Neuronal stem cell (in vitro differentiated cells): ENCODE results near the gene PTPDC1. TPM values are rescaled to one million over a fixed set of nuclear protein-coding genes. Genes with fewer than 3 reads are reported as not detected.
A peak's percentile ranks its signal among the peaks of the same experiment; 100 is the strongest.

Source experiments
- DNase-seq: peaks from one replicate; pipeline ENCODE4 v3.0.0-alpha.2; 2013; ENCODE audit warnings: low spot score
- H2AFZ ChIP-seq: one replicate; pipeline ENCODE4 v1.6.1; 2013; ENCODE audit warnings: mild to moderate bottlenecking, low read length, inconsistent platforms
- H2AK5ac ChIP-seq: 2 replicates; pipeline ENCODE4 v1.6.1; 2013; ENCODE audit warnings: low read depth, mild to moderate bottlenecking, inconsistent platforms, low read length, moderate library complexity, mixed read lengths
- H2BK120ac ChIP-seq: 2 replicates; pipeline ENCODE4 v1.6.1; 2013; ENCODE audit warnings: low read depth, mild to moderate bottlenecking, inconsistent platforms, low read length, moderate library complexity, mixed read lengths
- H2BK12ac ChIP-seq: one replicate; pipeline ENCODE4 v1.6.1; 2013; ENCODE audit warnings: low read length, inconsistent platforms
- H2BK15ac ChIP-seq: 2 replicates; pipeline ENCODE4 v1.6.1; 2013; ENCODE audit warnings: mild to moderate bottlenecking, low read length, inconsistent platforms, mixed read lengths
- H2BK5ac ChIP-seq: one replicate; pipeline ENCODE4 v1.6.1; 2013; ENCODE audit warnings: inconsistent platforms, mild to moderate bottlenecking, low read length, moderate library complexity
- H3K14ac ChIP-seq: one replicate; pipeline ENCODE4 v1.6.1; 2013; ENCODE audit warnings: low read length, inconsistent platforms
- H3K18ac ChIP-seq: 2 replicates; pipeline ENCODE4 v1.6.1; 2013; ENCODE audit warnings: low read length, inconsistent platforms
- H3K23ac ChIP-seq: 2 replicates; pipeline ENCODE4 v1.6.1; 2013; ENCODE audit warnings: low read depth, mild to moderate bottlenecking, mixed read lengths, low read length, inconsistent platforms; ENCODE audit not compliant: poor library complexity
- H3K27ac ChIP-seq: replicated peaks from 3 replicates; pipeline ENCODE4 v1.5.1; 2013; ENCODE audit warnings: low read length, inconsistent platforms
- H3K27me3 ChIP-seq, 3 experiments: 2 replicates each; pipeline ENCODE4 v1.6.1; 2013; ENCODE audit warnings: low read length in 3 of 3, mild to moderate bottlenecking in 2 of 3, inconsistent platforms in 1 of 3, low read depth in 1 of 3, mixed read lengths in 1 of 3, moderate library complexity in 1 of 3; ENCODE audit not compliant: control insufficient read depth in 3 of 3, insufficient read depth in 3 of 3
- H3K36me3 ChIP-seq, 2 donors: replicated peaks in 1 of 2; 2 replicates each; pipeline ENCODE4 v1.6.1; 2013; ENCODE audit warnings: low read length in 2 of 2; ENCODE audit not compliant: control insufficient read depth in 2 of 2, insufficient read depth in 2 of 2
- H3K4ac ChIP-seq: 2 replicates; pipeline ENCODE4 v1.6.1; 2013; ENCODE audit warnings: inconsistent platforms, mild to moderate bottlenecking, low read length, moderate library complexity
- H3K4me1 ChIP-seq, 2 donors: 1 replicate in 1 of 2; 2 replicates in 1 of 2; pipeline ENCODE4 v1.6.1; 2013; ENCODE audit warnings: low read length in 2 of 2, low read depth in 1 of 2; ENCODE audit not compliant: control insufficient read depth in 2 of 2, insufficient read depth in 1 of 2
- H3K4me2 ChIP-seq: one replicate; pipeline ENCODE4 v1.6.1; 2013; ENCODE audit warnings: mild to moderate bottlenecking, low read length, inconsistent platforms; ENCODE audit not compliant: insufficient read depth, poor library complexity, severe bottlenecking
- H3K4me3 ChIP-seq, 2 donors: 2 replicates each; pipeline ENCODE4 v1.5.1; 2013; ENCODE audit warnings: low read length in 2 of 2, mild to moderate bottlenecking in 2 of 2, inconsistent platforms in 1 of 2, moderate library complexity in 1 of 2
- H3K79me1 ChIP-seq: one replicate; pipeline ENCODE4 v1.6.1; 2013; ENCODE audit warnings: low read depth, mild to moderate bottlenecking, inconsistent platforms, low read length, moderate library complexity
- H3K9ac ChIP-seq: one replicate; pipeline ENCODE4 v1.6.1; 2013; ENCODE audit warnings: mild to moderate bottlenecking, low read depth, low read length, inconsistent platforms; ENCODE audit not compliant: poor library complexity
- H3K9me3 ChIP-seq, 2 donors: replicated peaks in 1 of 2; 2 replicates each; pipeline versions ENCODE3 to v1.6.1; 2013; ENCODE audit warnings: low read length in 2 of 2, mild to moderate bottlenecking in 2 of 2, inconsistent platforms in 1 of 2, low read depth in 1 of 2, mixed read lengths in 1 of 2, moderate library complexity in 1 of 2; ENCODE audit not compliant: control insufficient read depth in 2 of 2, insufficient read depth in 1 of 2
- H4K8ac ChIP-seq: one replicate; pipeline ENCODE4 v1.6.1; 2013; ENCODE audit warnings: low read depth, mild to moderate bottlenecking, inconsistent platforms, low read length, moderate library complexity
- H4K91ac ChIP-seq: one replicate; pipeline ENCODE4 v1.6.1; 2013; ENCODE audit warnings: low read length, low read depth, mild to moderate bottlenecking, inconsistent platforms; ENCODE audit not compliant: poor library complexity
- WGBS, 2 donors: extraction: QIAGEN DNeasy Blood & Tissue Kit; methylation state at CpG; one replicate each; pipeline ENCODE4 v1.1.7; 2013; ENCODE audit warnings: missing lambda C conversion rate in 2 of 2, mixed read lengths in 1 of 2; ENCODE audit not compliant: insufficient read length in 2 of 2, insufficient replicate concordance in 1 of 2; ENCODE audit errors: extremely low coverage in 2 of 2; 5-methylcytosine and 5-hydroxymethylcytosine counted together
- polyA plus RNA-seq, 2 experiments: library from polyadenylated mRNA; stranded (reverse); fragments of 200-250 nt; gene quantifications; one replicate each; pipeline ENCODE4 v1.2.3, GENCODE V29; 2013

Gene PTPDC1, protein sequence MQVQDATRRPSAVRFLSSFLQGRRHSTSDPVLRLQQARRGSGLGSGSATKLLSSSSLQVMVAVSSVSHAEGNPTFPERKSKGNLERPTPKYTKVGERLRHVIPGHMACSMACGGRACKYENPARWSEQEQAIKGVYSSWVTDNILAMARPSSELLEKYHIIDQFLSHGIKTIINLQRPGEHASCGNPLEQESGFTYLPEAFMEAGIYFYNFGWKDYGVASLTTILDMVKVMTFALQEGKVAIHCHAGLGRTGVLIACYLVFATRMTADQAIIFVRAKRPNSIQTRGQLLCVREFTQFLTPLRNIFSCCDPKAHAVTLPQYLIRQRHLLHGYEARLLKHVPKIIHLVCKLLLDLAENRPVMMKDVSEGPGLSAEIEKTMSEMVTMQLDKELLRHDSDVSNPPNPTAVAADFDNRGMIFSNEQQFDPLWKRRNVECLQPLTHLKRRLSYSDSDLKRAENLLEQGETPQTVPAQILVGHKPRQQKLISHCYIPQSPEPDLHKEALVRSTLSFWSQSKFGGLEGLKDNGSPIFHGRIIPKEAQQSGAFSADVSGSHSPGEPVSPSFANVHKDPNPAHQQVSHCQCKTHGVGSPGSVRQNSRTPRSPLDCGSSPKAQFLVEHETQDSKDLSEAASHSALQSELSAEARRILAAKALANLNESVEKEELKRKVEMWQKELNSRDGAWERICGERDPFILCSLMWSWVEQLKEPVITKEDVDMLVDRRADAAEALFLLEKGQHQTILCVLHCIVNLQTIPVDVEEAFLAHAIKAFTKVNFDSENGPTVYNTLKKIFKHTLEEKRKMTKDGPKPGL
- 4.8 TPM for polyA plus RNA-seq (2013, experiment 1 of 2)
- 5.3 TPM for polyA plus RNA-seq (2013, experiment 2 of 2)

DNA sequence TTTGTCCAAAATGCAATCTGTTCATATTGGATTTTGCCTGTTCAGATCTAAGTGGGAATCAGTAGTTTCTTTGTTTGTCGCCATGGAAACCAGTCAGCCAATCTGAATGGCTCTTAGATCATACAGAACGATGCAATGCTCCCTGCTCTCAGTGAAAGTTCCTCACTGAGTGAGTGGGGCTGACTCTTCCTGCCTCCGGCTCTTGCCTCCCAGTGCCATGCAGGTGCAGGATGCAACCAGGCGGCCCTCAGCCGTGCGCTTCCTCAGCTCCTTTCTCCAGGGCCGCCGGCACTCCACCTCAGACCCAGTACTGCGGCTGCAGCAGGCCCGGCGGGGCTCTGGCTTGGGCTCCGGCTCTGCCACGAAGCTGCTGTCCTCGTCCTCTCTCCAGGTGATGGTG lies at the start of gene PTPDC1:
Gene PTPDC1 (plus strand): TSS at position 151 of the 400 bp plus-strand sequence. CDS start 67 bp downstream, at position 218.
- DNase-seq: peak; percentile 62
- Histone ChIP-seq H3K4me1 (peaks cover 10 to 19% of the 10 kb centered on the region in 2 donors), H2AK5ac (no peak within 1 kb of the TSS), H3K4me2 (peak within 1 kb of the TSS; percentile 42), H3K23ac (no peak within 1 kb of the TSS), H3K4ac (no peak within 1 kb of the TSS), H3K27me3 (no peaks in the 10 kb centered on the region), H2BK5ac (no peak within 1 kb of the TSS), H3K9me3 (no peaks in the 10 kb centered on the region), H2BK120ac (no peak within 1 kb of the TSS), H3K9ac (peak within 1 kb of the TSS; percentile 51), H3K36me3 (peaks cover 2 to 22% of the 10 kb centered on the region in 2 donors), H2AFZ (peak within 1 kb of the TSS; percentile 95), H3K18ac (peak within 1 kb of the TSS; percentile 96), H4K91ac (peak within 1 kb of the TSS; percentile 54), H3K14ac (no peak within 1 kb of the TSS), H4K8ac (no peak within 1 kb of the TSS), H2BK12ac (no peak within 1 kb of the TSS), H3K27ac (peak within 1 kb of the TSS; percentile 16), H2BK15ac (no peak within 1 kb of the TSS), H3K4me3 (peak within 1 kb of the TSS; percentile 37 to 69), H3K79me1 (no peaks in the 10 kb centered on the region)
- no CpG with 5 or more reads among the region's 14 CpGs for WGBS, 2 donors

DNA sequence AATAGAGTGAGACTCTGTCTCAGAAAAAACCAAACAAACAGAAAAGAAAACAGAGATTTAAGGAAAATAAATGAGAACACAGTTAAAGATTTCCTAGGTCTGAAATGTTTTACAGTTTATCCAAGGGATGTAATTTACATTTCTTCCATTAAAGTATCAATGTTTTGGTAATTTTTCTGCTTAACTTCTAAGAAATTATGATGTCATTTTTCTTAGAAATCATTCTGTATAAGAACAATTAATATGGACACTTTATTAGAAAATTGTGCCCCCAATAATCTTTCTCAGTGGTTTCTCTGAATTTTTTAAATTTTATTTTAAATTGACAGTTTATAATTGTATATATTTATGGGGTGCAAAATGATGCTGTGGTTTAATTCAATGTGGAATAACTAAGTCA lies 49.8 kb upstream of the PTPDC1 start:
- H3K9ac ChIP-seq: no peak overlapping the region
- no peak overlapping the region for H4K8ac ChIP-seq
- H2AFZ ChIP-seq: no peak overlapping the region
- H3K14ac ChIP-seq: no peak overlapping the region
- no peak overlapping the region for H2BK15ac ChIP-seq
- H3K4me2 ChIP-seq: no peak overlapping the region
- H2BK5ac ChIP-seq: no peak overlapping the region
- peaks cover 0 to 6% of the 10 kb centered on the region in 2 donors for H3K9me3 ChIP-seq
- H4K91ac ChIP-seq: no peak overlapping the region
- no peaks in the 10 kb centered on the region for H3K79me1 ChIP-seq
- H3K27ac ChIP-seq: no peak overlapping the region
- peaks cover 0 to 5% (median 0%) of the 10 kb centered on the region in 3 experiments for H3K27me3 ChIP-seq
- no peak overlapping the region for H2BK12ac ChIP-seq
- peaks cover 0 to 3% of the 10 kb centered on the region in 2 donors for H3K4me1 ChIP-seq
- no peak overlapping the region for H3K23ac ChIP-seq
- no peak overlapping the region for H3K18ac ChIP-seq
- no peak overlapping the region for H3K4ac ChIP-seq
- H2AK5ac ChIP-seq: no peak overlapping the region
- H3K36me3 ChIP-seq: no peaks in the 10 kb centered on the region
- no peak overlapping the region for H3K4me3 ChIP-seq
- DNase-seq: no peak
- no peak overlapping the region for H2BK120ac ChIP-seq

DNA sequence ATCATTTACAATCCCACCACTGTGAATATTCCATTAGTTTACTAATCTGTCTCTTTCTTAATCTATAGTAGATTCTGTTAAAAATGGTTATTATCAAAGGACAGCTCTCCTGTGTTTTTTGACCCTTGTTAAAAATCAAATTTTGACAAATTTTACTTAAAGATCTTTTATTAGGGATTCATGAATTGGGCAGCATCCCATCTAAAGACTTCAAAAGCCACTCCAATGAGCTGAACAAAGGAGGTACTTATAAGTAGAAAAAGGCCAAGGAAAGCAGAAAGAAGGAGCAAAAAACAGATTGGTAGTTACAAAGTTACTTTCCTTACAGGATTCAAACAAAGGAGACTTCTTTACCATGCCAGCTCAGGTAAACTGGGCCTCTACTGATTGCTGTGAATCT lies 44.5 kb upstream of the PTPDC1 start:
- no peak overlapping the region for H3K4me3 ChIP-seq
- H2BK120ac ChIP-seq: no peak overlapping the region
- no peak overlapping the region for H3K27ac ChIP-seq
- H2BK5ac ChIP-seq: no peak overlapping the region
- H3K79me1 ChIP-seq: no peaks in the 10 kb centered on the region
- H3K4me1 ChIP-seq: no peaks in the 10 kb centered on the region
- no peak overlapping the region for H2BK15ac ChIP-seq
- H2AK5ac ChIP-seq: no peak overlapping the region
- peaks cover 0 to 6% of the 10 kb centered on the region in 2 donors for H3K9me3 ChIP-seq
- H3K9ac ChIP-seq: no peak overlapping the region
- H3K18ac ChIP-seq: no peak overlapping the region
- H3K4me2 ChIP-seq: no peak overlapping the region
- H4K8ac ChIP-seq: no peak overlapping the region
- no peaks in the 10 kb centered on the region for H3K36me3 ChIP-seq
- no peak overlapping the region for H4K91ac ChIP-seq
- no peaks in the 10 kb centered on the region for H3K27me3 ChIP-seq
- no peak for DNase-seq
- H2AFZ ChIP-seq: no peak overlapping the region
- H3K14ac ChIP-seq: no peak overlapping the region
- H3K23ac ChIP-seq: no peak overlapping the region
- H2BK12ac ChIP-seq: no peak overlapping the region
- no peak overlapping the region for H3K4ac ChIP-seq
